Measurements from ENCODE around the gene ANKH.

- TF ChIP-seq CTCF (IDR thresholded peaks at IDR 0.05) (no peak), EZH2phosphoT487 (IDR thresholded peaks at IDR 0.05) (no peak), EZH2 (IDR thresholded peaks at IDR 0.05) (no peak)
These were observed 130.4 kb downstream of the ANKH start for GRCh38 chr5:14741131-14741530.

Data from neural progenitor cell (in vitro differentiated cells).